ENCODE results near the gene SH3PXD2B.

Gene SH3PXD2B

DNA sequence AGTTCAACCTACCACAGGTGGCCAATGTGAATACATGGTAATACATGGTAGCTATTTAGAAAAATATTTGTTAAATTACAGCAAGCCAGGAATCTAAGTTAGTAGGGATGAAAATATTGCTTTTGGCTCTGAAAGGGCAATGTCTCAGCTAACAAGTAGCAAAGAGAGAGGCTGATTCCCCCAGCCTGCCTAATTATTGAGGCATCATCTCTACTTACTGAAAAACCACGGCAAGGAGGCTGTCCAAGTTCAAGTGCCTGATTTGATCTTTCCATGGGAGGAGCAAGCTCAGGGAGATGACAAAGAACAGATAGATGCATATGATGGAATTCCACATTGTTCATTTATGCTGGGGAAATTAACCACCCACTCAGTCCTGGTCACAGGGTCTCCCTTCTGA is 142.0 kb downstream of the SH3PXD2B start:
- H3K4me1 Mint-ChIP-seq, result peaks cover 11% of the 10 kb centered on the region
- H3K27ac Mint-ChIP-seq, result no peak overlapping the region
- no peaks in the 10 kb centered on the region for H3K9me3 Mint-ChIP-seq
- no peak overlapping the region for H3K4me3 Mint-ChIP-seq
- TF ChIP-seq CTCF (IDR thresholded peaks at IDR 0.05; ENCODE audit: unreplicated experiment in 3 of 3), result no peak
- no peaks in the 10 kb centered on the region for H3K36me3 Mint-ChIP-seq (ENCODE audit: low read depth)
- H3K27me3 Mint-ChIP-seq (ENCODE audit: low read depth), result no peaks in the 10 kb centered on the region

GRCh38 chr5:172311605-172312004 is 142.7 kb downstream of the SH3PXD2B start:
- no peaks in the 10 kb centered on the region for H3K27me3 Mint-ChIP-seq (ENCODE audit: low read depth)
- no peaks in the 10 kb centered on the region for H3K9me3 Mint-ChIP-seq
- no peak for TF ChIP-seq CTCF (IDR thresholded peaks at IDR 0.05; ENCODE audit: unreplicated experiment in 3 of 3)
- no peaks in the 10 kb centered on the region for H3K36me3 Mint-ChIP-seq (ENCODE audit: low read depth)
- H3K4me1 Mint-ChIP-seq, result peaks cover 11% of the 10 kb centered on the region
- H3K4me3 Mint-ChIP-seq, result no peak overlapping the region
- H3K27ac Mint-ChIP-seq, result no peak overlapping the region

DNA sequence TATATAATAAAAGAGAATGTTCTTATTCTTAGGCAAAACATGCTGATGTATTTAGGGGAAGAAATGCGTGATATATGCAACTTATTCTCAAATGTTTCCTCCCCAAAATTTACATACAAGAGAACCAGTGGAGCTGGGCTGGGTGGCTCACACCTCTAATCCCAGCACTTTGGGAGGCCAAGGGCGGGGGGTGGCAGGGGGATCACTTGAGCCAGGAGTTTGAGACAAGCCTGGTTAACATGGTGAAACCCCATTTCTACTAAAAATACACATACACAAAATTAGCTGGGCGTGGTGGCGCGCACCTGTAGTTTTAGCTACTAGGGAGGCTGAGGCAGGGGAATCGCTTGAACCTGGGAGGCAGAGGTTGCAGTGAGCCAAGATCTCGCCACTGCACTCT is 143.3 kb downstream of the SH3PXD2B start:
- Mint-ChIP-seq H3K4me1 (peaks cover 11% of the 10 kb centered on the region), H3K4me3 (no peak overlapping the region)

DNA sequence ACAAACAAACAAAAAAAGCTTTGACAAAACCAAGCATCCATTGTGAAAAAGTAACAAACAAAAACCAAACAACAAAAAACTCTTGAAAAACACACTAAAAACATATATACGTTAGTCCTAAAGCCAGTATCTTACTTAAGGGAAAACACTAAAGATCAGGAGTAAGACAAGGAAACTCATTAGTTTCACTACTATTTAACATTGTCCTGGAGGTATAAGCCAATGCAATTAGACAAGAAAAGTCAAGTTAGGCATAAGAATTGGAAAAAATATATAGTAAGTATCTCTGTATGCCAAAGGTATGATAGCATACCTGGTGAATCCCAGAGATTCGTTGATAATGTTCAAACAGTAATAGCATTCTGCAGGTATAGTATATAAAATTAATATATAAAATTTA is 148.9 kb downstream of the SH3PXD2B start:
- TF ChIP-seq CTCF (IDR thresholded peaks at IDR 0.05; ENCODE audit: unreplicated experiment in 3 of 3), result no peak
- Mint-ChIP-seq H3K9me3 (peaks cover 3% of the 10 kb centered on the region), H3K4me1 (no peaks in the 10 kb centered on the region), H3K27ac (no peak overlapping the region), H3K27me3 (ENCODE audit: low read depth) (no peaks in the 10 kb centered on the region), H3K36me3 (ENCODE audit: low read depth) (no peaks in the 10 kb centered on the region), H3K4me3 (no peak overlapping the region)

More for the DNA sequence above, 143.3 kb downstream of the SH3PXD2B start:
- no peaks in the 10 kb centered on the region for H3K36me3 Mint-ChIP-seq (ENCODE audit: low read depth)
- no peaks in the 10 kb centered on the region for H3K9me3 Mint-ChIP-seq
- H3K27me3 Mint-ChIP-seq (ENCODE audit: low read depth), result no peaks in the 10 kb centered on the region
- H3K27ac Mint-ChIP-seq, result no peak overlapping the region
- TF ChIP-seq CTCF (IDR thresholded peaks at IDR 0.05; ENCODE audit: unreplicated experiment in 3 of 3), result no peak

DNA sequence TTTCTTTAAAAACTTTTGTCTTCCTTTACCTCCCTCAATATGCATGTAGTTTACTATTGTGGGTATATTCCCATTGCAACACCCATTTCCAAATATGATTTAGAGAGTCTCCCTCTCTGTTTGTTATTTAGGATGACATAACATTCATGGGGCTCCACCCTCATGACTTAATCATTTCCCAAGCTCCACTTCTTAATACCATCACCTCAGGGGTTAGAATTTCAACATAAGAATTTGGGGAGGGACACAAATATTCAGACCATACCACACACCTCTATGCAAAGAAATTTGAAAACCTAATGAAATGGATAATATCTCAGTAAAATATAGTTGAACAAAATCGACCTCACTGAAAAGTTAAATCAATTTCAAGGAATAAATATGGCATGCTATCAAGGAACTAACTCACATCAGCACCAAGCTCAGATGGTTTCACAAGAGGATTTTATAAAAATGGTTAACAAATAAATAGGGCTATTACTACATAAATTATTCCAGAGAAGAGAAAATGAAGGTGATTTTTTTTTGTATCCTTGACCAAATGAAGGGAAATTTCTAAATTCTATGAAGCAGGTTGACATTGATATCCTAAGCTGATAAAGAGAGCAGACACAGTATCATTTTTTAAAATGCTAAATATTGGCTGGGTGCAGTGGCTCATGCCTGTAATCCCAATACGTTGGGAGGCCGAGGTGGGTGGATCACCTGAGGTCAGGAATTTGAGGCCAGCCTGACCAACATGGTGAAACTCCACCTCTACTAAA is 150.6 kb downstream of the SH3PXD2B start:
- no peak for TF ChIP-seq CTCF (IDR thresholded peaks at IDR 0.05; ENCODE audit: unreplicated experiment in 3 of 3)
- Mint-ChIP-seq H3K9me3 (peaks cover 3% of the 10 kb centered on the region), H3K27ac (no peak overlapping the region), H3K27me3 (ENCODE audit: low read depth) (no peaks in the 10 kb centered on the region), H3K36me3 (ENCODE audit: low read depth) (no peaks in the 10 kb centered on the region), H3K4me3 (no peak overlapping the region), H3K4me1 (no peaks in the 10 kb centered on the region)

DNA sequence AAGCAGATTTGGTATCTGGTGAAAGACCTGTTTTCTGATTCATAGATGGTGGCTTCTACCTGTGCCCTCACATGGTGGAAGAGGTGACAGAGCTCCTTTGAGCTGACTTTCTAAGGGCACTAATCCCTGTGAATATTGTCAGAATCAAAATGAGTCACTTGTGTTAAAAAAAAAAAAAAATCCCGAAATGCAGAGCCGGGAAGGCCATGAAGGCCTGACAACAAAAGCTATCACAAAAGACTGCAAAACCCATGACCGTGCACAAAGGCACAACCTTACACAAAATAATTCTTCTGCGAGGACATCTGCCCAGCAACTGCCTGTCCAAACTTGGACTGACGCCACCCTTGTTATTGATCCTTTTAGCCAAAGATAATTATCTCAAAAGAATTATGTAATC is 151.2 kb downstream of the SH3PXD2B start:
- H3K27me3 Mint-ChIP-seq (ENCODE audit: low read depth), result no peaks in the 10 kb centered on the region

More for the DNA sequence above, 151.2 kb downstream of the SH3PXD2B start:
- no peaks in the 10 kb centered on the region for H3K4me1 Mint-ChIP-seq
- peaks cover 3% of the 10 kb centered on the region for H3K9me3 Mint-ChIP-seq
- no peak for TF ChIP-seq CTCF (IDR thresholded peaks at IDR 0.05; ENCODE audit: unreplicated experiment in 3 of 3)
- no peak overlapping the region for H3K4me3 Mint-ChIP-seq
- H3K36me3 Mint-ChIP-seq (ENCODE audit: low read depth), result no peaks in the 10 kb centered on the region
- no peak overlapping the region for H3K27ac Mint-ChIP-seq

Data from nephron (organoid).